Naive B cell (primary cell): Measurements from ENCODE around the gene BTBD7. TPM values are rescaled to one million over a fixed set of nuclear protein-coding genes. Genes with fewer than 3 reads are reported as not detected.
A peak's percentile ranks its signal among the peaks of the same experiment; 100 is the strongest.

ENCODE experiments used
- ATAC-seq, 2 donors: fragments of 150-1000 bp; cut with Tn5 transposase; 2 replicates each; pipeline ENCODE4 v1.10.0; 2021; ENCODE audit warnings: low read depth in 2 of 2, mild to moderate bottlenecking in 2 of 2, moderate library complexity in 2 of 2
- DNase-seq: peaks from one replicate; pipeline ENCODE4 v3.0.0; 2022
- H3K27ac Mint-ChIP-seq, 6 donors: one replicate each; pipeline ENCODE4 v1.8.0; 2020 to 2022; ENCODE audit warnings: mild to moderate bottlenecking in 6 of 6, mixed read lengths in 6 of 6, moderate library complexity in 5 of 6, inconsistent platforms in 2 of 6
- H3K27me3 Mint-ChIP-seq, 3 donors: one replicate each; pipeline ENCODE4 v1.8.0; 2021 to 2022; ENCODE audit warnings: mixed read lengths in 3 of 3, mild to moderate bottlenecking in 1 of 3
- H3K36me3 Mint-ChIP-seq, 2 donors: one replicate each; pipeline ENCODE4 v1.8.0; 2020 to 2022; ENCODE audit warnings: mixed read lengths in 2 of 2, inconsistent platforms in 1 of 2, mild to moderate bottlenecking in 1 of 2
- H3K4me1 Mint-ChIP-seq, 3 donors: one replicate each; pipeline ENCODE4 v1.8.0; 2020 to 2022; ENCODE audit warnings: mixed read lengths in 3 of 3, inconsistent platforms in 1 of 3, mild to moderate bottlenecking in 1 of 3, moderate library complexity in 1 of 3
- H3K4me3 Mint-ChIP-seq, 8 donors: one replicate each; pipeline ENCODE4 v1.8.0; 2020 to 2022; ENCODE audit warnings: mild to moderate bottlenecking in 8 of 8, mixed read lengths in 8 of 8, moderate library complexity in 8 of 8, inconsistent platforms in 2 of 8
- H3K9me3 Mint-ChIP-seq, 7 donors: one replicate each; pipeline ENCODE4 v1.8.0; 2020 to 2022; ENCODE audit warnings: mixed read lengths in 7 of 7, mild to moderate bottlenecking in 5 of 7, inconsistent platforms in 2 of 7, moderate library complexity in 1 of 7
- polyA plus RNA-seq, 6 donors: library from polyadenylated mRNA; unstranded; fragments of 300-500 nt; fragmentation: Illumina TruSeq; gene quantifications; one replicate each; pipeline ENCODE4 v1.2.3, GENCODE V29; 2021; ENCODE audit warnings: low read depth in 6 of 6

Gene BTBD7
- polyA plus RNA-seq, 6 donors from 2014 or later: 7.0 to 12.1 (median 9.6) TPM

DNA sequence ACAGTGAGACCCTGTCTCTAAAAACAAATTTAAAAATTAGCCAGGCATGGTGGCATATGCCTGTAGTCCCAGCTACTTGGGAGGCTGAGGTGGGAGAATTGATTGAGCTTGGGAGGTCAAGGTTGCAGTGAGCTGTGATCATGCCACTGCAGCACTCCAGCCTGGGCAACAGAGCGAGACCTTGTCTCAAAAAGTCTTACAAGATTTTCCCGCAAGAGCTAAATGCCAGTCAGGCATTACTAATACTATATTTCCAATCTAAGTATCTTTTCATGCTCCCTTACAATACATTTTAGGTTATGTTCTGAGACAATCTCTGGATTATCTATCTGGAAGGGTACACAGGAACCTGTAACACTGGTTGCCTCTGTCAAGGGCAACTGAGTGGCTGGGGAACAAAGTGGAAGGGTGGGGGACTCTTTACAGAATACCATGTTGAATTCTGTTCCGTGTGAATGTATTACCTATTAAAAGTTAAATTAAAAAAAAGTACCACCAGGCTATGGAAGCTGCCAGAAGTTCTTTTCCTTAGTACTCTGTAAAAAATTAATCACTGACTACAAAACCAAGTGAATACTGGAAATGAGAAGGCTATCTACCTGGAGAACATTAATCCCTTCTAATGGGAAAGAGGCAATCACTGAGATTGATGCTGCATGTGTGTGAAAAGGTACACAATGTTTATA is 56.7 kb downstream of the BTBD7 start:
- ATAC-seq (no peak), DNase-seq (no peak)
- Mint-ChIP-seq H3K36me3 (peaks cover 0 to 6% of the 10 kb centered on the region in 2 donors), H3K4me3 (no peak overlapping the region), H3K9me3 (no peaks in the 10 kb centered on the region), H3K4me1 (peaks cover 2 to 10% (median 7%) of the 10 kb centered on the region in 3 donors), H3K27me3 (no peaks in the 10 kb centered on the region), H3K27ac (peak overlapping the region in 1 of 6 donors; percentile 37)

DNA sequence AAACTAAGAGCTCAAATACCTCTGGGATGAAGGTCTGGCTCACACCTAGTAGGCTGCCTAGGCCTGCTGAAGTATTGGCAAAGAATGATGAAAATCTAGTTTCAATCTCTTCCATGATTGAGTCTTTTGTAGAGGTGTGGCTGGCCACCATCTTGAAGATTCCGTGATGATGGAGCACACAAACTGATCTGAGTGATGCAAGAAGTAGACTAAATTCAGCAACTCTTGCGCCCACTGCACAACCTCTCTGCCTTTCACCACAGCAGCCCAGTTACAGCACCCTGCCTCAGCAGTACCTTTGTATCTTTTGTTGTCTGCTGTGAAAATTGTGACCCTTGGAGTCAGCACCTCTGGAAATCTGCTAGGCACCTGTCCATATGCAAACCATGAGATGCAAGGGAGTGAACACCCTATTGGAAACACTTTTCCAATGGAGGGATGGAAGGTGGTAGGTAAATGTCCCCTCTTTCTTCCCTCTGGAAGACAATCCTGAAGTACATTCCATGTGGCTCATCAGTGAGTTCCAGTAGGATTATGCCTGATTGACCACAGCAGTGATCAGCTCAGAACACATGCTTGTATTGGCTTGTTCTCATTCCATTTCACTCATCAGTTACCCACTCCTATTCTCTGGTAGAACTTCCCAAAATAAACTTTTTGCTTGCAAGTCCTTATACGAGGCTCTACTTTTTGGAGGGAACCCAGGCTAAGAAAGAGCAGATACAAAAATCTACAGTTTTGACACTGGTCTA is 58.6 kb downstream of the BTBD7 start:
- Mint-ChIP-seq H3K4me3 (no peak overlapping the region), H3K27ac (no peak overlapping the region)
- no peak for ATAC-seq

DNA sequence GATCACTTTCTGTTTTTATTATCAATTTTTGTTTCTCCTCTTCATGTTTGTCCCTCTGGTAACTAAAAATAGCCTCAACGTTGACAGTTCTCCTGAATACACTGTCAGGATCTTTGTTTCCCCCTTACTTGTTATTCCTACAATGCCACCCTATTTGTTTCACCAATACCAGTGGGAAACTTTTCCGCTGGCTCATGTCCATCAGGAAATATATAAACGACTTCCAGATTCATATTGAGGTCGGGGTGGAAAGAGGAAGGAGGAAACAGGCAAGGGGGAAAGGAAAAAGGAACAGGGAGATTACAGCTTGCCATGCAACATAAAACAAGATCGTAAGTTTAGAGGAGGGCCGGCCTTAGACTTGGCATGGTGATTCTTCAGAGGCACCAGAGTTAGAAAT is 61.7 kb downstream of the BTBD7 start:
- H3K27me3 Mint-ChIP-seq: no peaks in the 10 kb centered on the region
- H3K4me1 Mint-ChIP-seq: peaks cover 0 to 21% (median 2%) of the 10 kb centered on the region in 3 donors
- H3K4me3 Mint-ChIP-seq: no peak overlapping the region
- DNase-seq (no peak), ATAC-seq (no peak)
- peak overlapping the region in 1 of 6 donors; percentile 64 for H3K27ac Mint-ChIP-seq
- H3K9me3 Mint-ChIP-seq: no peaks in the 10 kb centered on the region
- peaks cover 0 to 8% of the 10 kb centered on the region in 2 donors for H3K36me3 Mint-ChIP-seq

More for the DNA sequence above, 58.6 kb downstream of the BTBD7 start:
- Mint-ChIP-seq H3K9me3 (no peaks in the 10 kb centered on the region), H3K4me1 (peaks cover 2 to 14% (median 3%) of the 10 kb centered on the region in 3 donors), H3K27me3 (no peaks in the 10 kb centered on the region), H3K36me3 (peaks cover 0 to 6% of the 10 kb centered on the region in 2 donors)
- no peak for DNase-seq

DNA sequence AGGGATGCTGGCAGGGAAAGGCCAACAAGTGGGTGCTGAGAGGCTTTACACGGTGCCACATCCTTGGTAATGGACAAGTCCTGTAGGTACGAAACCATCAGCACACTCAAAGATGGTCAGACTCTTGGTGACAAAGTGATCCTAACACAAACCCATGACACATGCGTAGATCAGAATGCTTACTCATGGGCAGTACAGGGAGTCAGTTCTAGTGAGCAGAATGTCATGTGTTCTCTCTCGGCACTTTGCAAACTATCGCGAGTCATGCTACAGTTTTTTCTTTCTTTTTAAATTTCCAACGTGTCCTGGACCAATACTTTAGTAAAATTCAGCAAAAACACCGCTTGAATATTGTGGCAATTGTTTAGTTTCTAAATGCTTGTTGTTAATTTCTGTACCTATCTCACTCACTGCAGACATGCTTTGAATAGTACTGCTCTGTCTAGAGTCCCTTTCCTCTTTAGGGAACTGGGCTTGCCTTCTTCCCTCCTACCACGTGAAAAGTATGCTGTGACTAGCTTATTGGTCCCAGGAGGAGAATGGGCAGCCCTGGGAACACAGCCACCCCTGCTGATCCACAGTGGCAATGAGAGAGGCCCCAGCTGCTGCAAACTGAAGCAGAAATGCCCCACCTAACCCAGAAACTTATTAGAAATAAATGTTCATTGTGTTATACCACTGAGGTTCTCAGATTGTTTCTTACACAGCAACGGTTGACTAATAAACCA is 63.3 kb downstream of the BTBD7 start:
- no peaks in the 10 kb centered on the region for H3K27me3 Mint-ChIP-seq
- H3K4me3 Mint-ChIP-seq: no peak overlapping the region
- no peaks in the 10 kb centered on the region for H3K9me3 Mint-ChIP-seq
- H3K36me3 Mint-ChIP-seq: peaks cover 0 to 9% of the 10 kb centered on the region in 2 donors
- peak overlapping the region in 1 of 6 donors; percentile 20 for H3K27ac Mint-ChIP-seq
- H3K4me1 Mint-ChIP-seq: peaks cover 2 to 26% (median 4%) of the 10 kb centered on the region in 3 donors
- DNase-seq (no peak), ATAC-seq (no peak)

DNA sequence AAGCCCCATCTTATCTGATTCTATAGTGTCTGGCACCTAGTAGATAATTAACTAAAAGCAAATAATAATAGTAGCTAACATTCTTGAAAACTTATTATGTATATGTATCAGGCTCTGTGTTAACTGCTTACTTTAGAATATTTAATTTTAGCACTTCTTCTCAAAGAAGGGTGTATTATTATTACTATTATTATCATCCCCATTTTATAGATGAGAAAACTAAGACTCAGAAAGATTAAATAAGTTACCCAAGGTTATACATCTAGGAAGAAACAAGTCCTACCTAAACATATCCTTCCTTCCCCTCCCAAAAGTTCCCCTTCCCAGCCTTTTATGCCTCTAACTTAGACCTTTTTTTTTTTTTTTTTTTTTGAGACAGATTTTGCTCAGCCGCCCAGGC is 64.4 kb downstream of the BTBD7 start:
- no peaks in the 10 kb centered on the region for H3K27me3 Mint-ChIP-seq

DNA sequence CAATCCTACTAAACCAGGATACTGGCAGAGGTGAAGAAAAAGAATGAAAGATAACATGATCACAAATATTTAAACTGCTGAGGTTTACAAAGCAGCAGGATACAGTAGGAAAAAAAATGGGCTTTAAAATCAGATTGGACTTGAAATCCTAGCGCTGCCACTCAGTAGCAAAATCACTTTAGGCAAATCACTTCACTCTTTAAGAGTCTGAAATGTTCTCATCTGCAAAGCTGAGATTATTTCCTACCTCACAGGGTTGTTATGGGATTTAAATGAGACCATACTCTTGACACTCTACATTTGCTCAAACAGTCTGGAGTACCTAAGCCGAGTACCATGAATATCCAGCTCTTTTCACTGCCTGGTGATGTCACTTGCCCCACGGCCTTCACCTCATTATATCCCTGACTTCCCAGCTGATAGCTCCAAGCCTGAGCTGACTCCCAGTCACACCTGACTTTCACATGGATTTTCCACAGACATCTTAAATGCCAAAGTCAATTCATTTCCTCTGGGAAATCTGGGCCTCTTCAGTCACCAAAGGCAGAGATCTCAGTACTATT is 65.6 kb downstream of the BTBD7 start:
- H3K27ac Mint-ChIP-seq: peak overlapping the region in 4 of 6 donors; percentile 11 to 63 (median 52)
- no peaks in the 10 kb centered on the region for H3K27me3 Mint-ChIP-seq
- ATAC-seq: no peak
- H3K4me1 Mint-ChIP-seq: peaks cover 9 to 31% (median 11%) of the 10 kb centered on the region in 3 donors
- peaks cover 13 to 19% of the 10 kb centered on the region in 2 donors for H3K36me3 Mint-ChIP-seq
- no peak for DNase-seq
- no peak overlapping the region for H3K4me3 Mint-ChIP-seq
- no peaks in the 10 kb centered on the region for H3K9me3 Mint-ChIP-seq

More for the DNA sequence above, 64.4 kb downstream of the BTBD7 start:
- no peak for DNase-seq
- Mint-ChIP-seq H3K36me3 (peaks cover 10 to 18% of the 10 kb centered on the region in 2 donors), H3K27ac (peak overlapping the region in 3 of 6 donors; percentile 11 to 53 (median 42)), H3K4me3 (no peak overlapping the region), H3K9me3 (no peaks in the 10 kb centered on the region), H3K4me1 (peaks cover 11 to 34% (median 11%) of the 10 kb centered on the region in 3 donors)
- ATAC-seq: no peak

DNA sequence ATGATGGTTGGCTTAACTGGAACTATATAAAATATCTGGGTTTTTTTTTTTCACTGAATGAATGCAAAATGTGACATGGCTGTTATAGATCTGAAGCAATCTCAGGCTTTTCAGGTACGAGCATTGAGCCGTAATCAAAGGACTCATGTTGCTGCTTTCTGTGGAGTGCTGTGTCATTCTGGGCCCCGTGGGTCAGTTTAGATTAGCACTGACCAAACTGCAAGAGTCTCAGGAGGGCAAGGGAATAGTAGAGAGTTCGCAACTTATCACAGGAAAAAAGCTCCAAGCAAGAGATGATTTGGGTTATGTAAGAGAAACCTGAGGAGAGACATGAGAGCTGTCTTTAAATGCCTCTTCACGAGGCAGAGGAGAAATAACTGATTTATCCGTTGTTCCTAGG is 66.7 kb downstream of the BTBD7 start:
- Mint-ChIP-seq H3K27ac (no peak overlapping the region), H3K4me1 (peaks cover 9 to 27% (median 11%) of the 10 kb centered on the region in 3 donors), H3K36me3 (peaks cover 13 to 18% of the 10 kb centered on the region in 2 donors), H3K4me3 (no peak overlapping the region), H3K27me3 (no peaks in the 10 kb centered on the region), H3K9me3 (no peaks in the 10 kb centered on the region)
- DNase-seq (no peak), ATAC-seq (no peak)

DNA sequence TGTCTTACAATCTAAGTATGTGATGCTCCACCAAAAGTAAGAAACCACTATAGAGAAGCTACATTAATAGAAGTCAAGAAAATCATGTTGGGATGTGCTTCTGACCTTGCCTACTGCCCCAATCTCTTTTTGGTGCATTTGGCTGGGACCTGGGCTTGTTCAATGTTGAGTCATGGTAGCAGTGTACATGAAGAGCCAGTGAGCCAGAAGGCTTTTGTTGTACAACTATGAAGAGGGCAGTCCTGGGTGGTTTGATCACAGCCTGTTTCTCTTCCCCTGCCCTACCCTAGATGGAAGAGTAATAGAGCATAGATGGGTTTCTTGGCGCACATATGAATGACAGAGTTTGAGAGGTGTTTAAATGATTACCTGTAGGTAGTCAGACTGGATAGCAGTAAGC is 69.4 kb downstream of the BTBD7 start:
- Mint-ChIP-seq H3K4me1 (peaks cover 9 to 24% (median 11%) of the 10 kb centered on the region in 3 donors), H3K27ac (no peak overlapping the region), H3K27me3 (no peaks in the 10 kb centered on the region), H3K36me3 (peaks cover 13 to 18% of the 10 kb centered on the region in 2 donors), H3K9me3 (no peaks in the 10 kb centered on the region), H3K4me3 (no peak overlapping the region)
- no peak for DNase-seq
- ATAC-seq: no peak

DNA sequence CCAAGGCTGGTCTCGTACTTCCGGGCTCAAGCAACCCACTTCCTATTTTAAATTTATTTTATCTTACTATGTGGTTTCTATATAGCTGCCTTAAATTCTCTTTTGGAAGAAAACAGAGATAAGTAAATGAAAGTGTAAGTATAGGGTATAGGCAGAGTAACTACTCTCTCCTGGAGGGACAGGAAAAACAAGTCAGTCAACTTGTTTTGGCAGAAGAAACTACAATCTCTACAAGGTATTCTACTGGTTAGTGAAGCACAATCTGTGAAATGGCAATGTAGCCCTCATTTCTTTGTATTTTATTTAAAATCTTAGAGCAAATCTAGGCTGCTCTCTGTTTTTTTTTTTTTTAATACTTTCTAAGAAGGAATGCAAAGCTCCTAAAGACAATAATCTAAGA is 70.4 kb downstream of the BTBD7 start:
- no peak overlapping the region for H3K4me3 Mint-ChIP-seq
- peaks cover 13 to 18% of the 10 kb centered on the region in 2 donors for H3K36me3 Mint-ChIP-seq
- H3K4me1 Mint-ChIP-seq: peaks cover 9 to 16% (median 11%) of the 10 kb centered on the region in 3 donors
- no peak overlapping the region for H3K27ac Mint-ChIP-seq
- DNase-seq: no peak
- no peak for ATAC-seq
- no peaks in the 10 kb centered on the region for H3K27me3 Mint-ChIP-seq
- no peaks in the 10 kb centered on the region for H3K9me3 Mint-ChIP-seq

DNA sequence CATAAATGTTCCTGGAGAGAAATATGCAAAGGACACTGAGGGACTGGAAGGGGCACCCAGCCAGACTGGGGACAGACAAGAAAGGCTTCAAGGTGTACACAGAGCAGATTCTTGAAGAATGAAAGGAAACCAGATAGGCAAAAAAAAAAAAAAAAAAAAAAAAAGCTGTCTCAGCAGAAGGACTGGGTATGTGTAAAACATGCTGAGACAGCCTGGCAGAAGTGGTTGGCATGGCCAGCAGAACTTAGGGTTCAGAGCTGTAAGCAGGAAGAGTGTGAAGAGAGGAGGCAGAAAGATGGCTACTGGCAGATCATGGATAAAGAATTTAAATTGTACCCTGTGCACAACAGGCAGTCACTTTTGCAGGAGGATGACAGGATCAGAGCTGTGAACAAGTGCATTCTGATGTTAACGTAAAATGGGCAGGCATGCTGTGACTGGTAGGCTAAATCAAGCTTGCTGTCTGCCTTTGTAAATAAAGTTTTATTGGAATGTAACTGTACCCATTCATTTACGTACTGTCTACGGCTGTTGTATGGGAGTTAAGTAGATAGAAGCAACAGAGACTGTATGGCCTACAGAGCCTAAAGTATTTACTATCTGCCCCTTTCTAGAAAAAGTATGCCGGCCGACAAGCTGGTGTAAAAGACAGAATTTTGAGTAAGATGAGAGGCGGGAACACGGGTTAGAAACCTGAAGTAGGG is 83.6 kb downstream of the BTBD7 start:
- Mint-ChIP-seq H3K36me3 (peaks cover 23 to 36% of the 10 kb centered on the region in 2 donors), H3K4me1 (no peaks in the 10 kb centered on the region), H3K4me3 (no peak overlapping the region), H3K27me3 (no peaks in the 10 kb centered on the region), H3K9me3 (no peaks in the 10 kb centered on the region), H3K27ac (peak overlapping the region in 1 of 6 donors; percentile 71)
- ATAC-seq (no peak), DNase-seq (no peak)

DNA sequence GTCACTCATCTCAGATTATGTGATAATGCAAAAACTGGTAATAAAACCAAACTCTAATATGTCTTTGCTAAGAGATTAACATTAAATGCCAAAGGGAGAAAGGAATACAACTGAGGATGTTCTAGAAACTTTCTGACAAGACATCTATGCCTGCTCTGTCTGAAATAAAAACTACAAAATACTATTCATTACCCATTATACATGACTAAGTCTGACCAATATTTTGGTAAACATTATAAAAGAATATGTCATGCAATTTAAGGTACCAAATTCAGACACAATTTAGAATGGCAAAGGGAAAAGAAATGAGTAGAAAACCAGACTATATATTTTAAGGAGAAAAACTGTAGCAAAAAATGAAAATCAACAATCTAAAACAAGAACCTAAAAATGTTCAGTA is 86.3 kb downstream of the BTBD7 start:
- no peak for DNase-seq
- H3K4me3 Mint-ChIP-seq: no peak overlapping the region
- H3K4me1 Mint-ChIP-seq: no peaks in the 10 kb centered on the region
- ATAC-seq: no peak
- no peaks in the 10 kb centered on the region for H3K27me3 Mint-ChIP-seq
- peaks cover 29 to 30% of the 10 kb centered on the region in 2 donors for H3K36me3 Mint-ChIP-seq
- no peak overlapping the region for H3K27ac Mint-ChIP-seq
- no peaks in the 10 kb centered on the region for H3K9me3 Mint-ChIP-seq

DNA sequence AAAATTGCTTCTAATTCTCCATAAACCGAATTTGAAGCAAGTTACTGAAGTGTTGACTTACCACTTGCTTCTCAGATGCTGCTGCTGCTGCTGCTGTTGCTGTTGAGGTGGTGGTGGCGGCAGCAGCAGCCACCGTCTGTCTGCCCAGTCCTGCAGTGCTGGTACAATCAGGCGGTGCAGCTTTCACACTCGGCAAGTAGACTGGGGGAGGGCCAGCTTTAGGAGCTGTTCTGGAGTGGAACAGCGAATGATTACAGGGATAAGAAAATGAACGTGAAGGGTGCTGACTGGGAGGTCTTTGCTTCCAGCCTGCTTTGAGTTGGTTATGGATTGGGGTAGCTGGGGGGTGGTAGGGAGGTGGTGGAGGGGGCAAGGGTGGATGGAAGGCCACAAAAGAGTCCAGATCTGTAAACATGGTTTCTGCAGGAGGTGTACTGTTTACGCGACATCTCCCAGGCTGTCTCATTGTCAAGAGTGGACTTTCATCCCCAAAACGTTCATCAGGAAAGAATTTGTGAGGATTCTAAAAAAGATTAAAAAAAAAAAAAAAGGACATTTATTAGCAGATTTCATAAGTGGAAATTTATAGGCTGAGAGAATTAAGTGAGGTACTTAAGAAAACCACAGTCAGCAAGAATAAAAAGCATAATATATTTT is 86.9 kb downstream of the BTBD7 start:
- peaks cover 26 to 29% of the 10 kb centered on the region in 2 donors for H3K36me3 Mint-ChIP-seq
- DNase-seq (no peak), ATAC-seq (no peak)
- H3K4me3 Mint-ChIP-seq: no peak overlapping the region
- no peaks in the 10 kb centered on the region for H3K9me3 Mint-ChIP-seq
- peak overlapping the region in 2 of 6 donors; percentile 29 to 37 for H3K27ac Mint-ChIP-seq
- H3K4me1 Mint-ChIP-seq: no peaks in the 10 kb centered on the region
- no peaks in the 10 kb centered on the region for H3K27me3 Mint-ChIP-seq
